H1 (cell line): ENCODE data around the gene ZNF683. TPM values are rescaled to one million over a fixed set of nuclear protein-coding genes. Genes with fewer than 3 reads are reported as not detected.

Experiments
- CTCF ChIA-PET: fragments of 300-600 bp; sonication (Branson Sonifier 250); formaldehyde crosslinking; loops from one replicate; lab custom pipeline; 2021; ENCODE audit not compliant: partially characterized antibody; lab: Charles Lee
- POLR2A ChIA-PET: fragments of 300-600 bp; sonication (Branson Sonifier 250); formaldehyde crosslinking; loops from one replicate; lab custom pipeline; 2021; ENCODE audit warnings: inconsistent platforms; ENCODE audit not compliant: partially characterized antibody; lab: Charles Lee
- DNase-seq, 2 experiments: peaks; one replicate each; pipeline versions ENCODE4 v3.0.0 to v3.0.0-alpha.2; 2010 to 2022; ENCODE audit warnings: low spot score in 2 of 2, low read depth in 1 of 2, mixed read lengths in 1 of 2
- FAIRE-seq: peaks from 2 replicates; lab custom pipeline; 2011; peaks lifted over from hg19 to GRCh38; lab: Jason Lieb, UNC
- H2AFZ ChIP-seq: 2 replicates; pipeline ENCODE4 v1.8.1; 2012; ENCODE audit warnings: low read length, inconsistent platforms
- H2AK5ac ChIP-seq: 2 replicates; pipeline ENCODE4 v1.6.1; 2013; ENCODE audit warnings: low read depth, low read length
- H2BK120ac ChIP-seq: replicated peaks from 2 replicates; pipeline ENCODE3; 2013; ENCODE audit warnings: low read depth, low read length, inconsistent platforms
- H2BK12ac ChIP-seq: 2 replicates; pipeline ENCODE4 v1.6.1; 2013; ENCODE audit warnings: low read depth, low read length
- H2BK15ac ChIP-seq: 2 replicates; pipeline ENCODE4 v1.6.1; 2013; ENCODE audit warnings: low read length
- H2BK20ac ChIP-seq: 2 replicates; pipeline ENCODE4 v1.6.1; 2013; ENCODE audit warnings: low read length
- H2BK5ac ChIP-seq: 2 replicates; pipeline ENCODE4 v1.6.1; 2013; ENCODE audit warnings: low read depth, low read length
- H3K14ac ChIP-seq: 2 replicates; pipeline ENCODE4 v1.6.1; 2013; ENCODE audit warnings: inconsistent platforms; ENCODE audit not compliant: insufficient read length
- H3K18ac ChIP-seq: 2 replicates; pipeline ENCODE4 v1.6.1; 2013; ENCODE audit warnings: low read length; ENCODE audit errors: extremely low read depth
- H3K23ac ChIP-seq: 2 replicates; pipeline ENCODE4 v1.6.1; 2013; ENCODE audit warnings: inconsistent platforms; ENCODE audit not compliant: insufficient read length
- H3K23me2 ChIP-seq: 2 replicates; pipeline ENCODE4 v1.6.1; 2013; ENCODE audit warnings: low read depth, low read length
- H3K27ac ChIP-seq: 2 replicates; pipeline ENCODE4 v1.6.1; 2011; ENCODE audit warnings: low read depth, low read length, inconsistent platforms
- H3K27me3 ChIP-seq, 4 experiments: replicated peaks in 1 of 4; 1 replicate in 1 of 4; 2 replicates in 3 of 4; pipeline versions ENCODE4 v1.6.1 to v1.8.1; 2011 to 2013; ENCODE audit warnings: low read length in 3 of 4, mild to moderate bottlenecking in 3 of 4, inconsistent platforms in 2 of 4, mixed read lengths in 2 of 4, moderate library complexity in 1 of 4; ENCODE audit not compliant: control insufficient read depth in 3 of 4, insufficient read depth in 3 of 4; ENCODE audit errors: extremely low read depth in 1 of 4
- H3K36me3 ChIP-seq, 4 experiments: 2 replicates each; pipeline versions ENCODE4 v1.6.1 to v1.8.1; 2011 to 2013; ENCODE audit warnings: mild to moderate bottlenecking in 4 of 4, low read length in 3 of 4, moderate library complexity in 2 of 4, control low read depth in 1 of 4, inconsistent platforms in 1 of 4; ENCODE audit not compliant: insufficient read depth in 4 of 4, control insufficient read depth in 2 of 4
- H3K4ac ChIP-seq: replicated peaks from 2 replicates; pipeline ENCODE3; 2013; ENCODE audit warnings: low read length, low read depth, mixed read lengths, inconsistent platforms; ENCODE audit not compliant: insufficient read length
- H3K4me1 ChIP-seq, 4 experiments: replicated peaks in 1 of 4; 1 replicate in 1 of 4; 2 replicates in 3 of 4; pipeline versions ENCODE4 v1.6.1 to v1.8.1; 2011 to 2013; ENCODE audit warnings: low read length in 3 of 4, inconsistent platforms in 2 of 4, mixed read lengths in 1 of 4; ENCODE audit not compliant: insufficient read depth in 4 of 4, control insufficient read depth in 3 of 4
- H3K4me2 ChIP-seq, 2 experiments: 2 replicates each; pipeline versions ENCODE4 v1.6.1 to v1.8.1; 2011 to 2013; ENCODE audit warnings: low read depth in 2 of 2, low read length in 2 of 2, control low read depth in 1 of 2, inconsistent platforms in 1 of 2, mild to moderate bottlenecking in 1 of 2; ENCODE audit not compliant: insufficient read depth in 1 of 2
- H3K4me3 ChIP-seq, 4 experiments: fragments of 200-600, 300-600 bp in 1 of 4; sonication (generic), shearing (Covaris generic), sonication (Bioruptor Twin) in 1 of 4; 2 replicates each; pipeline versions ENCODE4 v1.5.1 to v1.8.1; 2011 to 2016; ENCODE audit warnings: low read length in 4 of 4, low read depth in 3 of 4, control low read depth in 2 of 4, inconsistent platforms in 2 of 4, mild to moderate bottlenecking in 2 of 4, mixed read lengths in 1 of 4, moderate library complexity in 1 of 4; ENCODE audit not compliant: insufficient read depth in 2 of 4; ENCODE audit errors: extremely low read depth in 1 of 4
- H3K56ac ChIP-seq: replicated peaks from 2 replicates; pipeline ENCODE3; 2013; ENCODE audit warnings: low read depth, mild to moderate bottlenecking, mixed read lengths, low read length, inconsistent platforms; ENCODE audit not compliant: insufficient read length
- H3K79me1 ChIP-seq: 2 replicates; pipeline ENCODE4 v1.6.1; 2013; ENCODE audit warnings: low read depth, low read length, control low read depth
- H3K79me2 ChIP-seq, 2 experiments: 2 replicates each; pipeline versions ENCODE4 v1.6.1 to v1.8.1; 2012 to 2013; ENCODE audit warnings: low read length in 2 of 2, mild to moderate bottlenecking in 2 of 2, inconsistent platforms in 1 of 2; ENCODE audit not compliant: insufficient read depth in 2 of 2, control insufficient read depth in 1 of 2
- H3K9ac ChIP-seq, 4 experiments: replicated peaks in 1 of 4; 1 replicate in 1 of 4; 2 replicates in 3 of 4; pipeline versions ENCODE4 v1.6.1 to v1.8.1; 2011 to 2013; ENCODE audit warnings: low read depth in 3 of 4, low read length in 3 of 4, control low read depth in 2 of 4, mild to moderate bottlenecking in 2 of 4, moderate library complexity in 2 of 4, inconsistent platforms in 1 of 4; ENCODE audit errors: extremely low read depth in 1 of 4
- H3K9me3 ChIP-seq, 2 experiments: 2 replicates each; pipeline versions ENCODE4 v1.6.1 to v1.8.1; 2012 to 2013; ENCODE audit warnings: mild to moderate bottlenecking in 2 of 2, moderate library complexity in 2 of 2, control low read depth in 1 of 2, inconsistent platforms in 1 of 2, low read depth in 1 of 2, low read length in 1 of 2, mixed read lengths in 1 of 2; ENCODE audit not compliant: insufficient read depth in 2 of 2
- H4K20me1 ChIP-seq, 2 experiments: replicated peaks in 1 of 2; 2 replicates each; pipeline versions ENCODE3 to v1.8.1; 2011 to 2013; ENCODE audit warnings: inconsistent platforms in 2 of 2, low read length in 2 of 2, mild to moderate bottlenecking in 1 of 2; ENCODE audit not compliant: insufficient read depth in 2 of 2, control insufficient read depth in 1 of 2
- H4K5ac ChIP-seq: 2 replicates; pipeline ENCODE4 v1.6.1; 2013; ENCODE audit warnings: low read length, low read depth, mixed read lengths, inconsistent platforms; ENCODE audit not compliant: insufficient read length
- H4K8ac ChIP-seq: 2 replicates; pipeline ENCODE4 v1.8.0; 2013; ENCODE audit warnings: mild to moderate bottlenecking, moderate library complexity, low read length, inconsistent platforms; ENCODE audit not compliant: insufficient read depth; ENCODE audit errors: extremely low read depth
- H4K91ac ChIP-seq: replicated peaks from 2 replicates; pipeline ENCODE3; 2013; ENCODE audit warnings: low read length, mixed read lengths, inconsistent platforms; ENCODE audit not compliant: insufficient read length
- CHD1 ChIP-seq: IDR thresholded peaks from 2 replicates; pipeline ENCODE4 v1.6.1; 2012; ENCODE audit warnings: low read depth, low read length, improper control_type of control experiment
- JUND ChIP-seq: IDR thresholded peaks from 2 replicates; pipeline ENCODE4 v1.6.1; 2011; ENCODE audit warnings: mild to moderate bottlenecking, improper control_type of control experiment, low read length
- NRF1 ChIP-seq: IDR thresholded peaks from 2 replicates; pipeline ENCODE4 v1.6.1; 2011; ENCODE audit warnings: mild to moderate bottlenecking, low read depth, low read length, improper control_type of control experiment
- SIX5 ChIP-seq: IDR thresholded peaks from 2 replicates; pipeline ENCODE4 v1.6.1; 2011; ENCODE audit warnings: mild to moderate bottlenecking, low read depth, low read length
- SP1 ChIP-seq: IDR thresholded peaks from 2 replicates; pipeline ENCODE4 v1.6.1; 2011; ENCODE audit warnings: low read depth, low read length
- TBP ChIP-seq: IDR thresholded peaks from 2 replicates; pipeline ENCODE4 v1.6.1; 2011; ENCODE audit warnings: low read depth, low read length, improper control_type of control experiment
- WGBS, 2 experiments: shearing (Covaris generic) in 1 of 2; methylation state at CpG; one replicate each; pipeline versions ENCODE4 v1.1.6 to v1.1.7; 2013 to 2015; ENCODE audit warnings: low lambda C conversion rate in 2 of 2, mixed read lengths in 2 of 2, inconsistent platforms in 1 of 2, low coverage in 1 of 2, missing lambda C conversion rate in 1 of 2; ENCODE audit not compliant: insufficient replicate concordance in 2 of 2, insufficient coverage in 1 of 2, insufficient read length in 1 of 2; ENCODE audit errors: extremely low coverage in 1 of 2, missing lambda C conversion rate in 1 of 2; 5-methylcytosine and 5-hydroxymethylcytosine counted together
- polyA plus RNA-seq, 7 experiments: library from polyadenylated mRNA; depleted of rRNA in 3 of 7; stranded (reverse) in 5 of 7; unstranded in 2 of 7; fragments of >200 nt in 5 of 7; fragments of 200-250 nt in 2 of 7; gene quantifications; 1 replicate in 5 of 7; 2 replicates in 1 of 7; 4 replicates in 1 of 7; pipeline versions ENCODE4 v1.2.1 to v1.2.3, GENCODE V29; 2011 to 2013; ENCODE audit warnings: missing spikeins in 2 of 7, mixed read lengths in 2 of 7
- total RNA-seq: library from RNA; stranded (reverse); fragmentation: NEBNext Ultra II Directional; extraction: Animal tissue kit (Norgen Biotek cat#: 25700); gene quantifications from 2 replicates; pipeline ENCODE4 v1.2.1, GENCODE V29; 2021

Gene ZNF683
- total and polyA plus RNA-seq, 2 of the 8 experiments (the other 6 are each of a cell fraction or from before 2014, with no cell fraction given): not detected

- ChIA-PET POLR2A (interaction anchor here (1.2 to 1.5 kb wide), 3 partner anchors 13 to 102 kb away, joined by 3 to 5 read pairs (median 3); no protein-coding TSS in a partner anchor), CTCF (interaction anchor here (0.7 to 57.0 kb wide), 6 partner anchors 9 to 35 kb away, joined by 3 to 1530 read pairs (median 6); partner anchors contain the start of genes CD52, SH3BGRL3 and UBXN11)
- H3K27ac ChIP-seq: peak overlapping the region; percentile 20; the same call in 1 of the 2 replicates
- H3K36me3 ChIP-seq: peaks cover 5 to 27% (median 25%) of the 10 kb centered on the region in 4 experiments; a peak in 6 of 8 replicates
- no peak overlapping the region for H3K4me3 ChIP-seq
- H3K9me3 ChIP-seq: no peaks in the 10 kb centered on the region
- 0 out of 2 replicates have a peak overlapping the region, but pooled peaks have one; percentile 35 for H2BK5ac ChIP-seq
- H3K18ac ChIP-seq: no peak overlapping the region; the same call in 1 of the 2 replicates
- H3K9ac ChIP-seq: no peak overlapping the region
- H2BK12ac ChIP-seq: no peak overlapping the region
- FAIRE-seq (no peak), DNase-seq (no peak)
- 80% methylated on average over 8 of the region's 8 CpGs; no CpG with 5 or more reads in 1 of the 2 experiments for WGBS, 2 experiments
- no peak overlapping the region for H4K91ac ChIP-seq
- no peak overlapping the region for H3K4me2 ChIP-seq
- H3K56ac ChIP-seq: no peak overlapping the region
- no peak overlapping the region for H3K4ac ChIP-seq
- no peaks in the 10 kb centered on the region for H3K27me3 ChIP-seq
- H3K14ac ChIP-seq: no peak overlapping the region
- H4K5ac ChIP-seq: no peak overlapping the region
- H3K79me2 ChIP-seq: no peaks in the 10 kb centered on the region
- no peaks in the 10 kb centered on the region for H3K79me1 ChIP-seq
- H3K23me2 ChIP-seq: no peaks in the 10 kb centered on the region
- H4K8ac ChIP-seq: no peak overlapping the region
- H2BK20ac ChIP-seq: no peak overlapping the region
- H2BK15ac ChIP-seq: no peak overlapping the region
- no peak overlapping the region for H2AK5ac ChIP-seq
- H3K23ac ChIP-seq: no peak overlapping the region
- H4K20me1 ChIP-seq: peaks cover 0 to 2% of the 10 kb centered on the region in 2 experiments
- no peak overlapping the region for H2AFZ ChIP-seq
- H2BK120ac ChIP-seq: no peak overlapping the region
- H3K4me1 ChIP-seq: no peaks in the 10 kb centered on the region
- TF ChIP-seq JUND: no peak
- no peak for TF ChIP-seq SP1
- no peak for TF ChIP-seq SIX5
- TF ChIP-seq TBP: no peak
- TF ChIP-seq CHD1: no peak
- no peak for TF ChIP-seq NRF1
These were observed 44.6 kb downstream of the ZNF683 start for GRCh38 chr1:26327956-26328362.
